ENCODE data around the gene C2orf68.

Gene C2orf68

DNA sequence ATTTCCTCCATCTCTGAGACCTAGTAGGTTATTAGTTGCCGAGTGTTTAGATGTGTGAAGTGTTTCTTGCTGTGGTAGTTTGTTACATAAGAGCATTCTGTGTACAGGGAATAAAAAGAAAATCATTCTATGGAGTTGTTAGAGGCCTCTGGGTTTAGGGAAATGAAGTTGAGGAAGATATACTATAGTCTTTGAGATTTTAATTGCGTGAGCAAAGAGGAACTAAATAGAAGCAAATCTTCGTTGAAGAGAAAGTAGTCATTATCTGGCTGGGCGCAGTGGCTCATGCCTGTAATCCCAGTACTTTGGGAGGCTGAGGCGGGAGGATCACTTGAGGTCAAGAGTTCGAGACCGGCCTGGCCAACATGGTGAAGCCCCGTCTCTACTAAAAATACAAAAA is 23.1 kb upstream of the C2orf68 start:
- Histone ChIP-seq H3K36me3 (ENCODE audit: insufficient read depth, low read length) (peaks cover 94% of the 10 kb centered on the region), H3K27me3 (ENCODE audit: insufficient read depth, low read length, poor library complexity) (no peaks in the 10 kb centered on the region), H3K79me2 (ENCODE audit: insufficient read depth, low read length) (peaks cover 30% of the 10 kb centered on the region), H3K27ac (ENCODE audit: low read length) (no peak overlapping the region), H3K9me3 (ENCODE audit: insufficient read depth, low read length, severe bottlenecking) (no peaks in the 10 kb centered on the region), H3K4me3 (ENCODE audit: low read depth in 1 of 2, low read length in 2 of 2) (no peak overlapping the region), H4K20me1 (ENCODE audit: insufficient read depth, low read length) (peaks cover 22% of the 10 kb centered on the region), H3K4me2 (ENCODE audit: insufficient read depth, low read length) (no peak overlapping the region), H2AFZ (ENCODE audit: low read depth, low read length) (no peak overlapping the region), H3K4me1 (ENCODE audit: insufficient read depth, low read length) (no peaks in the 10 kb centered on the region), H3K9ac (ENCODE audit: low read depth, low read length) (no peak overlapping the region)
- TF ChIP-seq EZH2 (IDR thresholded peaks at IDR 0.05; ENCODE audit: borderline replicate concordance, low read depth, low read length, severe bottlenecking): no peak
- DNase-seq: no peak
- no peak for ATAC-seq (ENCODE audit: insufficient read depth, low read depth)

DNA sequence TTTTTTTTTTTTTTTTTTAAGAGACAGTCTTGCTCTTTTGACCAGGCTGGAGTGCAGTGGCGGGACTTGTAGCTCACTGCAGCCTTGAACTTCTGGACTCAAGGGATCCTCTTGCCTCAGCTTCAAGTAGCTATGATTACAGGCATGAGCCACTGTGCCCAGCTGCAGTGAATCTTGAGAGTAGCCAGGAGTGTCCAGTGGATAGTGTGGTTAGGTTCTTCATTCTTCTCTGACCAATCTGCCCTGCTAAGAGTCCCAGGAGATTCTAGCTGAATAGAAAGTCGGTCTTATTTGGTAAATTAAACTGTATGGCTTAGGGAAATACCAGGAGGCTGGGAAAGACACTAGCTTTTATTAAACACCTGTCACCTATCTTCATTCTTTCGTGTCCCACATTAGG is 19.4 kb upstream of the C2orf68 start:
- no peak overlapping the region for H3K27ac ChIP-seq (ENCODE audit: low read length)
- no peak overlapping the region for H3K4me3 ChIP-seq (ENCODE audit: low read depth in 1 of 2, low read length in 2 of 2)
- no peak overlapping the region for H3K4me2 ChIP-seq (ENCODE audit: insufficient read depth, low read length)
- DNase-seq (no peak), ATAC-seq (ENCODE audit: insufficient read depth, low read depth) (0 out of 3 replicates have a peak, but pooled peaks have one; percentile 3)
- TF ChIP-seq, protein P1, sequence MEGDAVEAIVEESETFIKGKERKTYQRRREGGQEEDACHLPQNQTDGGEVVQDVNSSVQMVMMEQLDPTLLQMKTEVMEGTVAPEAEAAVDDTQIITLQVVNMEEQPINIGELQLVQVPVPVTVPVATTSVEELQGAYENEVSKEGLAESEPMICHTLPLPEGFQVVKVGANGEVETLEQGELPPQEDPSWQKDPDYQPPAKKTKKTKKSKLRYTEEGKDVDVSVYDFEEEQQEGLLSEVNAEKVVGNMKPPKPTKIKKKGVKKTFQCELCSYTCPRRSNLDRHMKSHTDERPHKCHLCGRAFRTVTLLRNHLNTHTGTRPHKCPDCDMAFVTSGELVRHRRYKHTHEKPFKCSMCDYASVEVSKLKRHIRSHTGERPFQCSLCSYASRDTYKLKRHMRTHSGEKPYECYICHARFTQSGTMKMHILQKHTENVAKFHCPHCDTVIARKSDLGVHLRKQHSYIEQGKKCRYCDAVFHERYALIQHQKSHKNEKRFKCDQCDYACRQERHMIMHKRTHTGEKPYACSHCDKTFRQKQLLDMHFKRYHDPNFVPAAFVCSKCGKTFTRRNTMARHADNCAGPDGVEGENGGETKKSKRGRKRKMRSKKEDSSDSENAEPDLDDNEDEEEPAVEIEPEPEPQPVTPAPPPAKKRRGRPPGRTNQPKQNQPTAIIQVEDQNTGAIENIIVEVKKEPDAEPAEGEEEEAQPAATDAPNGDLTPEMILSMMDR (IDR thresholded peaks at IDR 0.05; ENCODE audit: borderline replicate concordance, extremely low read depth, low read length, poor library complexity, severe bottlenecking): no peak
- TF ChIP-seq EZH2 (IDR thresholded peaks at IDR 0.05; ENCODE audit: borderline replicate concordance, low read depth, low read length, severe bottlenecking): no peak
- H3K27me3 ChIP-seq (ENCODE audit: insufficient read depth, low read length, poor library complexity): no peaks in the 10 kb centered on the region
- no peak overlapping the region for H3K9ac ChIP-seq (ENCODE audit: low read depth, low read length)
- H3K36me3 ChIP-seq (ENCODE audit: insufficient read depth, low read length): peaks cover 92% of the 10 kb centered on the region
- H3K9me3 ChIP-seq (ENCODE audit: insufficient read depth, low read length, severe bottlenecking): no peaks in the 10 kb centered on the region
- H3K79me2 ChIP-seq (ENCODE audit: insufficient read depth, low read length): peaks cover 39% of the 10 kb centered on the region
- H2AFZ ChIP-seq (ENCODE audit: low read depth, low read length): no peak overlapping the region
- H4K20me1 ChIP-seq (ENCODE audit: insufficient read depth, low read length): peaks cover 17% of the 10 kb centered on the region
- H3K4me1 ChIP-seq (ENCODE audit: insufficient read depth, low read length): no peaks in the 10 kb centered on the region

DNA sequence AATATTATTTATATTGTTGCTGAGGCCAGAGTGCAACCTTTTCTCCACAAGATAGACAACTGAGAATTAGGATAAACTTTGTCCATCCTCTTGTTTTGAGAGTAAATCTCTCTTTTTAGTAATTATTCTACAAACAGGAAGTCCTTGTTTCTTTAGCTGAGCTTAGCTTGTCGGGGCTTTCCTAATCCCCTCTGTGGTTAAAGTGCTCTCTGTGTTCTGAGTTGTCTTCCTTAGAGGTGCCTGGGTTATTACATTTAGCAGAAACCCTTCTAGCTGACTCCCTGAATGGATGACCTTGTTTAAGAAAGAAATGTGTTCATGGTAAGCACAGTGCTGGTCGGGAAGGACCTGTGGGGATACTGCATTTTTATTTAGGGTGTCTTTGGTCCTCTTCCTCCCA is 16.8 kb upstream of the C2orf68 start:
- ATAC-seq (ENCODE audit: insufficient read depth, low read depth) (0 out of 3 replicates have a peak, but pooled peaks have one; percentile 40), DNase-seq (no peak)
- no peaks in the 10 kb centered on the region for H3K9me3 ChIP-seq (ENCODE audit: insufficient read depth, low read length, severe bottlenecking)
- peaks cover 94% of the 10 kb centered on the region for H3K36me3 ChIP-seq (ENCODE audit: insufficient read depth, low read length)
- no peak overlapping the region for H3K27ac ChIP-seq (ENCODE audit: low read length)
- H3K27me3 ChIP-seq (ENCODE audit: insufficient read depth, low read length, poor library complexity): no peaks in the 10 kb centered on the region
- no peak overlapping the region for H3K4me2 ChIP-seq (ENCODE audit: insufficient read depth, low read length)
- H3K79me2 ChIP-seq (ENCODE audit: insufficient read depth, low read length): peaks cover 54% of the 10 kb centered on the region
- no peak overlapping the region for H2AFZ ChIP-seq (ENCODE audit: low read depth, low read length)
- H3K4me3 ChIP-seq (ENCODE audit: low read depth in 1 of 2, low read length in 2 of 2): no peak overlapping the region
- H3K4me1 ChIP-seq (ENCODE audit: insufficient read depth, low read length): no peaks in the 10 kb centered on the region
- H4K20me1 ChIP-seq (ENCODE audit: insufficient read depth, low read length): peaks cover 14% of the 10 kb centered on the region
- no peak overlapping the region for H3K9ac ChIP-seq (ENCODE audit: low read depth, low read length)
- TF ChIP-seq EZH2 (IDR thresholded peaks at IDR 0.05; ENCODE audit: borderline replicate concordance, low read depth, low read length, severe bottlenecking): no peak
- TF ChIP-seq, protein P1 (IDR thresholded peaks at IDR 0.05; ENCODE audit: borderline replicate concordance, extremely low read depth, low read length, poor library complexity, severe bottlenecking): no peak

DNA sequence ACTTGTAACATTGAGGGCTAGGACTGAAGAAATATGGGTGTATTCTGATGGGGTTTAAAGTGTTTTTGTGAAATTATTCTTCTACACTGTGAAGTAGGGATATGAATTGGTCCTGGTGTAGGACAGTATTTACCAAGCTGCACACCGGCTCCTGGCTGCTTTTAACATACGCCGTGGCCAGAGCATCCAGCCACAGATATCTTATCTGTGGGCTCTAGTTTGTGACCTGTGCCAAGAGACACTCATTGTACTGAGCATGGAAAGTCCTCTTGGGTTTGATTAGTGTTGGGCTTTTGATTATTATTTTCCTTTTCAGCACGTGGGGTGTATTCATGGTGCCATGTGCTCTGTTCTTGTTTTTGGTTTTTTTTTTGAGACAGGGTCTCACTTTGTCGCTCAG is 12.1 kb upstream of the C2orf68 start:
- Histone ChIP-seq H3K27ac (ENCODE audit: low read length) (no peak overlapping the region), H4K20me1 (ENCODE audit: insufficient read depth, low read length) (peaks cover 23% of the 10 kb centered on the region), H3K9ac (ENCODE audit: low read depth, low read length) (no peak overlapping the region), H3K4me1 (ENCODE audit: insufficient read depth, low read length) (peaks cover 6% of the 10 kb centered on the region), H3K27me3 (ENCODE audit: insufficient read depth, low read length, poor library complexity) (no peaks in the 10 kb centered on the region), H2AFZ (ENCODE audit: low read depth, low read length) (no peak overlapping the region), H3K4me2 (ENCODE audit: insufficient read depth, low read length) (no peak overlapping the region), H3K9me3 (ENCODE audit: insufficient read depth, low read length, severe bottlenecking) (no peaks in the 10 kb centered on the region), H3K4me3 (ENCODE audit: low read depth in 1 of 2, low read length in 2 of 2) (no peak overlapping the region), H3K36me3 (ENCODE audit: insufficient read depth, low read length) (peaks cover 96% of the 10 kb centered on the region), H3K79me2 (ENCODE audit: insufficient read depth, low read length) (peaks cover 64% of the 10 kb centered on the region)
- no peak for DNase-seq
- no peak for ATAC-seq (ENCODE audit: insufficient read depth, low read depth)
- no peak for TF ChIP-seq EZH2 (IDR thresholded peaks at IDR 0.05; ENCODE audit: borderline replicate concordance, low read depth, low read length, severe bottlenecking)
- TF ChIP-seq, protein P1 (IDR thresholded peaks at IDR 0.05; ENCODE audit: borderline replicate concordance, extremely low read depth, low read length, poor library complexity, severe bottlenecking): no peak

Data from DND-41 (cell line).